Measurements from ENCODE around the gene ATG101.

DNA sequence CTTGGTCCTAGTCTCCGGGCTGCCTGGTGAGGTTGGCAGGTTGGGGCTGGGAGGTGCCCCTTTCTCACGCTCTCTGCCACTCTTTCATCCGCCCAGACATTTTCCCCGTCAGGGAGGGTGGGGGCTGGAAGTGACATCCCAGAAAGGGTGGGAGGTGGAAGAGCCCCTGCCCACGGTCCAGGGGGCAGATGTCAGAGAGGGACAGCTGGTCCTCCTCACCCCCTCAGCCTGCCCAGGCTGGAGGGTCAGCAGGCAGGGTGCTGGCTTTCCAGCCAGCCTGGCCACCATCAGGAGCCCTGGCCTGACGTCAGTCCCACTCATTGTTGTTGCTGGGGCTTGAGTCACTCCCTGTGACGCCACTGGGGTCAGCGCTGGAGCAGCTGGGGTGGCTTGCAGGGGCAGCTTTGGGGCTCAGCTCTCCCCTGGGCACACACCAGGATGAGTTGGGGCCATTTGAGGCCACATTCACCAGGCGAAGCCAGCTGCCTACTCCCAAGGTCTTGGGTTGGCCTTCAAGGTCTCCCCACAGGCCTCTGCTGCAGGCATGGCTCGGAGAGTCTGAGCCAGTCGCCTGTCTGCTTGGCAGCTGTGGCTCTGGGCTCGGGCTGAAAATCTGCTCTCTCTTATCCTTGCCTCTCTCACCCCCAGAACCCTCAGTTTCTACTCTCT is 5.7 kb upstream of the ATG101 start:
- TF ChIP-seq, protein P1, sequence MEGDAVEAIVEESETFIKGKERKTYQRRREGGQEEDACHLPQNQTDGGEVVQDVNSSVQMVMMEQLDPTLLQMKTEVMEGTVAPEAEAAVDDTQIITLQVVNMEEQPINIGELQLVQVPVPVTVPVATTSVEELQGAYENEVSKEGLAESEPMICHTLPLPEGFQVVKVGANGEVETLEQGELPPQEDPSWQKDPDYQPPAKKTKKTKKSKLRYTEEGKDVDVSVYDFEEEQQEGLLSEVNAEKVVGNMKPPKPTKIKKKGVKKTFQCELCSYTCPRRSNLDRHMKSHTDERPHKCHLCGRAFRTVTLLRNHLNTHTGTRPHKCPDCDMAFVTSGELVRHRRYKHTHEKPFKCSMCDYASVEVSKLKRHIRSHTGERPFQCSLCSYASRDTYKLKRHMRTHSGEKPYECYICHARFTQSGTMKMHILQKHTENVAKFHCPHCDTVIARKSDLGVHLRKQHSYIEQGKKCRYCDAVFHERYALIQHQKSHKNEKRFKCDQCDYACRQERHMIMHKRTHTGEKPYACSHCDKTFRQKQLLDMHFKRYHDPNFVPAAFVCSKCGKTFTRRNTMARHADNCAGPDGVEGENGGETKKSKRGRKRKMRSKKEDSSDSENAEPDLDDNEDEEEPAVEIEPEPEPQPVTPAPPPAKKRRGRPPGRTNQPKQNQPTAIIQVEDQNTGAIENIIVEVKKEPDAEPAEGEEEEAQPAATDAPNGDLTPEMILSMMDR (IDR thresholded peaks at IDR 0.05), result no peak
- no peak for TF ChIP-seq POLR2AphosphoS5 (IDR thresholded peaks at IDR 0.05; ENCODE audit: low read depth, low read length)
- TF ChIP-seq, protein P2, sequence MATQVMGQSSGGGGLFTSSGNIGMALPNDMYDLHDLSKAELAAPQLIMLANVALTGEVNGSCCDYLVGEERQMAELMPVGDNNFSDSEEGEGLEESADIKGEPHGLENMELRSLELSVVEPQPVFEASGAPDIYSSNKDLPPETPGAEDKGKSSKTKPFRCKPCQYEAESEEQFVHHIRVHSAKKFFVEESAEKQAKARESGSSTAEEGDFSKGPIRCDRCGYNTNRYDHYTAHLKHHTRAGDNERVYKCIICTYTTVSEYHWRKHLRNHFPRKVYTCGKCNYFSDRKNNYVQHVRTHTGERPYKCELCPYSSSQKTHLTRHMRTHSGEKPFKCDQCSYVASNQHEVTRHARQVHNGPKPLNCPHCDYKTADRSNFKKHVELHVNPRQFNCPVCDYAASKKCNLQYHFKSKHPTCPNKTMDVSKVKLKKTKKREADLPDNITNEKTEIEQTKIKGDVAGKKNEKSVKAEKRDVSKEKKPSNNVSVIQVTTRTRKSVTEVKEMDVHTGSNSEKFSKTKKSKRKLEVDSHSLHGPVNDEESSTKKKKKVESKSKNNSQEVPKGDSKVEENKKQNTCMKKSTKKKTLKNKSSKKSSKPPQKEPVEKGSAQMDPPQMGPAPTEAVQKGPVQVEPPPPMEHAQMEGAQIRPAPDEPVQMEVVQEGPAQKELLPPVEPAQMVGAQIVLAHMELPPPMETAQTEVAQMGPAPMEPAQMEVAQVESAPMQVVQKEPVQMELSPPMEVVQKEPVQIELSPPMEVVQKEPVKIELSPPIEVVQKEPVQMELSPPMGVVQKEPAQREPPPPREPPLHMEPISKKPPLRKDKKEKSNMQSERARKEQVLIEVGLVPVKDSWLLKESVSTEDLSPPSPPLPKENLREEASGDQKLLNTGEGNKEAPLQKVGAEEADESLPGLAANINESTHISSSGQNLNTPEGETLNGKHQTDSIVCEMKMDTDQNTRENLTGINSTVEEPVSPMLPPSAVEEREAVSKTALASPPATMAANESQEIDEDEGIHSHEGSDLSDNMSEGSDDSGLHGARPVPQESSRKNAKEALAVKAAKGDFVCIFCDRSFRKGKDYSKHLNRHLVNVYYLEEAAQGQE (IDR thresholded peaks at IDR 0.05; ENCODE audit: insufficient read depth in 1 of 2, low read depth in 2 of 2, low read length in 1 of 2), result no peak
